GM12801 (cell line): ENCODE measurements around the gene ADCY5.

Experiments
- CTCF ChIP-seq: IDR thresholded peaks from one replicate; pipeline ENCODE4 v1.5.1; 2011; ENCODE audit warnings: control low read depth; ENCODE audit not compliant: insufficient read length; ENCODE audit errors: extremely low read depth

ADCY5 gene

GRCh38 chr3:123314359-123315270, 134.3 kb downstream of the ADCY5 start:
- TF ChIP-seq CTCF, result no peak

- TF ChIP-seq CTCF, result no peak
Observed at GRCh38 chr3:123313889-123314288, 135.0 kb downstream of the ADCY5 start.

GRCh38 chr3:123312331-123313265, 136.3 kb downstream of the ADCY5 start:
- no peak for TF ChIP-seq CTCF

- no peak for TF ChIP-seq CTCF
Observed at GRCh38 chr3:123311201-123311600, 137.7 kb downstream of the ADCY5 start.

GRCh38 chr3:123310741-123311140, 138.1 kb downstream of the ADCY5 start:
- TF ChIP-seq CTCF, result no peak

GRCh38 chr3:123310186-123310585, 138.7 kb downstream of the ADCY5 start:
- TF ChIP-seq CTCF, result no peak

GRCh38 chr3:123307064-123307463, 141.8 kb downstream of the ADCY5 start:
- no peak for TF ChIP-seq CTCF
